HUES6 (cell line): Measurements from ENCODE around the gene NFIA.
"Not testable (repeated sequence)": the region's sequence is repeated elsewhere in the genome, so short reads cannot be mapped to it uniquely, and the experiment has no call there.

ENCODE experiments used
- H3K27ac ChIP-seq: 2 replicates; pipeline ENCODE4 v1.7.0; 2013; ENCODE audit warnings: low read depth, mild to moderate bottlenecking, low read length, inconsistent platforms
- H3K27me3 ChIP-seq: 2 replicates; pipeline ENCODE4 v1.6.1; 2013; ENCODE audit warnings: low read length; ENCODE audit not compliant: control insufficient read depth, insufficient read depth
- H3K36me3 ChIP-seq: 2 replicates; pipeline ENCODE4 v1.6.1; 2013; ENCODE audit warnings: low read length; ENCODE audit not compliant: control insufficient read depth, insufficient read depth
- H3K4me1 ChIP-seq: 2 replicates; pipeline ENCODE4 v1.6.1; 2013; ENCODE audit warnings: low read length; ENCODE audit not compliant: control insufficient read depth, insufficient read depth
- H3K4me3 ChIP-seq: 2 replicates; pipeline ENCODE4 v1.5.1; 2013; ENCODE audit warnings: low read depth, low read length
- H3K9ac ChIP-seq: one replicate; pipeline ENCODE4 v1.6.1; 2013; ENCODE audit warnings: mild to moderate bottlenecking, low read length
- H3K9me3 ChIP-seq: 2 replicates; pipeline ENCODE4 v1.6.1; 2013; ENCODE audit warnings: low read depth, low read length; ENCODE audit not compliant: control insufficient read depth, insufficient read depth

The NFIA gene

GRCh38 chr1:61457526-61458040, 375.2 kb downstream of the NFIA start:
- no peaks in the 10 kb centered on the region for H3K9me3 ChIP-seq
- peaks cover 30% of the 10 kb centered on the region for H3K4me1 ChIP-seq
- H3K27me3 ChIP-seq, result no peaks in the 10 kb centered on the region
- H3K36me3 ChIP-seq, result no peaks in the 10 kb centered on the region
- H3K27ac ChIP-seq, result no peak overlapping the region
- H3K9ac ChIP-seq, result no peak overlapping the region
- H3K4me3 ChIP-seq, result no peak overlapping the region

- Histone ChIP-seq H3K27me3 (no peaks in the 10 kb centered on the region), H3K36me3 (no peaks in the 10 kb centered on the region), H3K4me1 (peaks cover 24% of the 10 kb centered on the region), H3K9ac (no peak overlapping the region), H3K9me3 (no peaks in the 10 kb centered on the region), H3K27ac (no peak overlapping the region), H3K4me3 (no peak overlapping the region)
Measured at GRCh38 chr1:61459345-61459744, 377.0 kb downstream of the NFIA start.

GRCh38 chr1:61460191-61460590, 377.8 kb downstream of the NFIA start:
- H3K27ac ChIP-seq, result no peak overlapping the region
- peaks cover 24% of the 10 kb centered on the region for H3K4me1 ChIP-seq
- H3K27me3 ChIP-seq, result no peaks in the 10 kb centered on the region
- no peaks in the 10 kb centered on the region for H3K9me3 ChIP-seq
- H3K9ac ChIP-seq, result no peak overlapping the region
- H3K4me3 ChIP-seq, result no peak overlapping the region
- no peaks in the 10 kb centered on the region for H3K36me3 ChIP-seq

- no peak overlapping the region for H3K4me3 ChIP-seq
- peaks cover 24% of the 10 kb centered on the region for H3K4me1 ChIP-seq
- no peak overlapping the region for H3K27ac ChIP-seq
- no peaks in the 10 kb centered on the region for H3K36me3 ChIP-seq
- no peaks in the 10 kb centered on the region for H3K9me3 ChIP-seq
- H3K27me3 ChIP-seq, result no peaks in the 10 kb centered on the region
- H3K9ac ChIP-seq, result no peak overlapping the region
Measured at GRCh38 chr1:61461406-61462384, 379.3 kb downstream of the NFIA start.

- Histone ChIP-seq H3K4me3 (no peak overlapping the region), H3K27me3 (no peaks in the 10 kb centered on the region), H3K9ac (no peak overlapping the region)
Measured at GRCh38 chr1:61462628-61463027, 380.3 kb downstream of the NFIA start.

GRCh38 chr1:61463220-61463619, 380.9 kb downstream of the NFIA start:
- Histone ChIP-seq H3K27me3 (no peaks in the 10 kb centered on the region), H3K4me3 (no peak overlapping the region), H3K27ac (no peak overlapping the region)

More at GRCh38 chr1:61462628-61463027, 380.3 kb downstream of the NFIA start:
- no peaks in the 10 kb centered on the region for H3K36me3 ChIP-seq
- H3K9me3 ChIP-seq, result no peaks in the 10 kb centered on the region
- peaks cover 24% of the 10 kb centered on the region for H3K4me1 ChIP-seq
- H3K27ac ChIP-seq, result no peak overlapping the region

GRCh38 chr1:61467836-61468235, 385.5 kb downstream of the NFIA start:
- not testable (repeated sequence) for H3K4me1 ChIP-seq, H3K36me3 ChIP-seq, H3K27ac ChIP-seq, H3K9ac ChIP-seq, H3K9me3 ChIP-seq, H3K4me3 ChIP-seq
- peaks cover 23% of the 10 kb centered on the region for H3K27me3 ChIP-seq

More at GRCh38 chr1:61463220-61463619, 380.9 kb downstream of the NFIA start:
- Histone ChIP-seq H3K4me1 (peaks cover 24% of the 10 kb centered on the region), H3K9me3 (no peaks in the 10 kb centered on the region), H3K9ac (no peak overlapping the region), H3K36me3 (no peaks in the 10 kb centered on the region)

- H3K27me3 ChIP-seq, result peaks cover 39% of the 10 kb centered on the region
- no peak overlapping the region for H3K4me3 ChIP-seq
- no peaks in the 10 kb centered on the region for H3K36me3 ChIP-seq
- no peak overlapping the region for H3K27ac ChIP-seq
- H3K9me3 ChIP-seq, result no peaks in the 10 kb centered on the region
- no peak overlapping the region for H3K9ac ChIP-seq
- no peaks in the 10 kb centered on the region for H3K4me1 ChIP-seq
Measured at GRCh38 chr1:61469365-61469764, 387.0 kb downstream of the NFIA start.

GRCh38 chr1:61472876-61473275, 390.5 kb downstream of the NFIA start:
- H3K4me3 ChIP-seq, result no peak overlapping the region
- H3K27ac ChIP-seq, result no peak overlapping the region
- H3K9me3 ChIP-seq, result no peaks in the 10 kb centered on the region
- no peaks in the 10 kb centered on the region for H3K4me1 ChIP-seq
- H3K9ac ChIP-seq, result no peak overlapping the region
- no peaks in the 10 kb centered on the region for H3K36me3 ChIP-seq
- peaks cover 74% of the 10 kb centered on the region for H3K27me3 ChIP-seq

GRCh38 chr1:61474269-61474817, 392.0 kb downstream of the NFIA start:
- no peaks in the 10 kb centered on the region for H3K9me3 ChIP-seq
- H3K36me3 ChIP-seq, result no peaks in the 10 kb centered on the region
- H3K9ac ChIP-seq, result no peak overlapping the region
- no peaks in the 10 kb centered on the region for H3K4me1 ChIP-seq
- peaks cover 88% of the 10 kb centered on the region for H3K27me3 ChIP-seq
- H3K27ac ChIP-seq, result no peak overlapping the region
- H3K4me3 ChIP-seq, result no peak overlapping the region

GRCh38 chr1:61474963-61475362, 392.6 kb downstream of the NFIA start:
- H3K27me3 ChIP-seq, result peaks cover 95% of the 10 kb centered on the region
- no peaks in the 10 kb centered on the region for H3K9me3 ChIP-seq
- no peak overlapping the region for H3K9ac ChIP-seq
- H3K4me1 ChIP-seq, result no peaks in the 10 kb centered on the region
- no peak overlapping the region for H3K4me3 ChIP-seq
- no peaks in the 10 kb centered on the region for H3K36me3 ChIP-seq
- H3K27ac ChIP-seq, result no peak overlapping the region
